Pancreas (tissue), 10 donors: ENCODE measurements around the gene MSI2. TPM values are rescaled to one million over a fixed set of nuclear protein-coding genes. Genes with fewer than 3 reads are reported as not detected.

ENCODE experiments used
- ATAC-seq, 4 donors: fragments of 200-7000 bp; cut with Tn5 transposase; one replicate each; pipeline versions ENCODE4 v1.8.0 to v1.9.1; 2020; ENCODE audit warnings: mild to moderate bottlenecking in 4 of 4, moderate library complexity in 4 of 4
- DNase-seq, 6 donors: peaks; one replicate each; pipeline ENCODE4 v3.0.0-alpha.2; 2020
- FAIRE-seq: peaks from 2 replicates; lab custom pipeline; 2012; peaks lifted over from hg19 to GRCh38; lab: Jason Lieb, UNC
- H3K27ac ChIP-seq, 4 donors: fragments of 200-600 bp; sonication (generic); 1 replicate in 3 of 4; 2 replicates in 1 of 4; pipeline versions ENCODE4 v1.5.0 to v1.8.0; 2020
- H3K27me3 ChIP-seq, 4 donors: fragments of 200-600 bp; one replicate each; pipeline ENCODE4 v1.8.0; 2021
- H3K36me3 ChIP-seq, 3 donors: fragments of 200-600 bp; sonication (generic) in 1 of 3; one replicate each; pipeline versions ENCODE4 v1.5.0 to v1.8.0; 2020 to 2021
- H3K4me1 ChIP-seq, 3 donors: fragments of 200-600 bp; one replicate each; pipeline ENCODE4 v1.8.0; 2021
- H3K4me3 ChIP-seq, 4 donors: fragments of 200-600 bp; sonication (generic) in 2 of 4; one replicate each; pipeline versions ENCODE4 v1.5.0 to v1.8.0; 2020 to 2021
- H3K9me3 ChIP-seq, 4 donors: fragments of 200-600 bp; one replicate each; pipeline ENCODE4 v1.8.0; 2021
- WGBS, 2 donors: extraction: QIAGEN DNeasy Blood & Tissue Kit; methylation state at CpG; one replicate each; pipeline ENCODE4 v1.1.7; 2013; 5-methylcytosine and 5-hydroxymethylcytosine counted together
- intact Hi-C, 3 donors: fragments of 100-400 bp; cut with DNase I; formaldehyde crosslinking; loops; one replicate each; pipeline versions ENCODE4 v1.11.1 to v1.14.2; 2022
- polyA plus RNA-seq, 2 donors: library from polyadenylated mRNA; stranded (reverse); fragments of 200-250 nt; gene quantifications; one replicate each; pipeline ENCODE4 v1.2.3, GENCODE V29; 2013
- total RNA-seq, 6 donors: library from RNA; stranded (reverse); fragmentation: NEBNext Ultra II Directional in 4 of 6; extraction: Animal tissue kit (Norgen Biotek cat#: 25700) in 4 of 6; gene quantifications; one replicate each; pipeline versions ENCODE4 v1.2.1 to v1.2.4, GENCODE V29; 2021 to 2023
- TF ChIP-seq, protein P1 (sequence below), 4 donors: fragments of 200-600 bp; sonication (generic) in 3 of 4; IDR thresholded peaks; one replicate each; pipeline versions ENCODE4 v1.5.0 to v1.8.0; 2021; ENCODE audit warnings: antibody characterized with exemption in 4 of 4
- donor health status: healthy with polysubstance abuse.
- donor health status: DM: no; HTN: no; CAD: no; lungs with moderate emphysema.
- donor health status: DM: no; HTN: no; CAD: no.
- donor health status: control.
- donor health status: control.
- donor health status: Bipolar disorder and iron deficiency.
- donor health status: DM: yes; HTN: yes; CAD: no.
- donor health status: DM: no; HTN: no; CAD: no.
- donor health status: DM: no; HTN: no; CAD: no.
- donor health status: DM: yes; HTN: yes; CAD: no.

The MSI2 gene
- total and polyA plus RNA-seq, 8 donors = 10.4 to 48.9 (median 30.1) TPM

DNA sequence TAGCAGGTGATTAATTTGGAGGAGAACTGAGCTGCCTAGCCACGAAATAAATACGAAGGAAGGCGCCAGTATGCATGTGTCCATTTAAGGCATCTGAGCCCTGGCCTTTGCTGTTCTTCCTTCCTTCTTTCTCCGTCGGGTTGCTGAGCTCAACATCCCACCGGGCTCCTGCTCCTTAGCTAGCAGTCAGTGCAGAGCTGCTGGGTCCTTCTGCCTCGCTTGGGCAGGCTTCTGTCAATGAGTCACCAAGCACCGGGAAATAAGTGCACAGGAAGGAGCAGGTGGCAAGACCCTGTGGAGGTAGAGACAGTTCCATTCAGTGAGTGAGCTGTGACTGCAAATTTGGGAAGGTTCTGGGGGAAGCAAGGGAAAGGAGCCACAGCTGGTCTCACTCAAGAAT is 368.1 kb downstream of the MSI2 start:
- intact Hi-C loops = no loop called here
- H3K27ac ChIP-seq = no peak overlapping the region
- H3K9me3 ChIP-seq = no peaks in the 10 kb centered on the region
- H3K4me1 ChIP-seq = no peaks in the 10 kb centered on the region
- ATAC-seq (peak in 2 of 4 donors; percentile 28 to 63), DNase-seq (no peak), FAIRE-seq (no peak)
- H3K27me3 ChIP-seq = no peaks in the 10 kb centered on the region
- 78 to 83% methylated on average over 8 of the region's 8 CpGs for WGBS, 2 donors
- no peaks in the 10 kb centered on the region for H3K36me3 ChIP-seq
- TF ChIP-seq, protein P1, sequence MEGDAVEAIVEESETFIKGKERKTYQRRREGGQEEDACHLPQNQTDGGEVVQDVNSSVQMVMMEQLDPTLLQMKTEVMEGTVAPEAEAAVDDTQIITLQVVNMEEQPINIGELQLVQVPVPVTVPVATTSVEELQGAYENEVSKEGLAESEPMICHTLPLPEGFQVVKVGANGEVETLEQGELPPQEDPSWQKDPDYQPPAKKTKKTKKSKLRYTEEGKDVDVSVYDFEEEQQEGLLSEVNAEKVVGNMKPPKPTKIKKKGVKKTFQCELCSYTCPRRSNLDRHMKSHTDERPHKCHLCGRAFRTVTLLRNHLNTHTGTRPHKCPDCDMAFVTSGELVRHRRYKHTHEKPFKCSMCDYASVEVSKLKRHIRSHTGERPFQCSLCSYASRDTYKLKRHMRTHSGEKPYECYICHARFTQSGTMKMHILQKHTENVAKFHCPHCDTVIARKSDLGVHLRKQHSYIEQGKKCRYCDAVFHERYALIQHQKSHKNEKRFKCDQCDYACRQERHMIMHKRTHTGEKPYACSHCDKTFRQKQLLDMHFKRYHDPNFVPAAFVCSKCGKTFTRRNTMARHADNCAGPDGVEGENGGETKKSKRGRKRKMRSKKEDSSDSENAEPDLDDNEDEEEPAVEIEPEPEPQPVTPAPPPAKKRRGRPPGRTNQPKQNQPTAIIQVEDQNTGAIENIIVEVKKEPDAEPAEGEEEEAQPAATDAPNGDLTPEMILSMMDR (IDR thresholded peaks at IDR 0.05) = no peak
- H3K4me3 ChIP-seq = no peak overlapping the region

DNA sequence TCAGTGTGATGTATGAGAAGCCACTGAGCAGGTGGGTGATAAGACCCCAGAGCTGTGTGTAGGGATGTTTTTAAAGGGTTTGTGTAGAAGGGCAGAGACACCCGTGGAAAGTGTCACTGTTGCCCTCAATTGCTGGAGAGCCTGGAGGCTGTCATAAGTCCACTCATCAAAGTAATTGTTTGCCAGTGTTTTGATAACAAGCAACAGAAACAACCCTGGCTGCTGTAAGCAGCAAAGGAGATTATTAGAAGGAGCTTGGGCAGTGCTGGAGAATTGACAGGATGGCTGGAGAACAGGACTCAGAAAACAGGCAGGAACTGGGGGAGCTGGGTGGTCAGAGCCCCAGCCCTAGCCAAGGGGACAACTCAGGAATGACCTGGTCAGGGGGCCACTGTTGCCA is 369.2 kb downstream of the MSI2 start:
- Histone ChIP-seq H3K27ac (no peak overlapping the region), H3K4me3 (no peak overlapping the region), H3K9me3 (no peaks in the 10 kb centered on the region), H3K4me1 (no peaks in the 10 kb centered on the region), H3K27me3 (no peaks in the 10 kb centered on the region), H3K36me3 (no peaks in the 10 kb centered on the region)
- 86 to 88% methylated on average over 1 of the region's 1 CpG for WGBS, 2 donors
- intact Hi-C loops = no loop called here
- TF ChIP-seq, protein P1 (IDR thresholded peaks at IDR 0.05) = no peak
- FAIRE-seq (no peak), ATAC-seq (no peak), DNase-seq (peak in 1 of 6 donors; percentile 6)

DNA sequence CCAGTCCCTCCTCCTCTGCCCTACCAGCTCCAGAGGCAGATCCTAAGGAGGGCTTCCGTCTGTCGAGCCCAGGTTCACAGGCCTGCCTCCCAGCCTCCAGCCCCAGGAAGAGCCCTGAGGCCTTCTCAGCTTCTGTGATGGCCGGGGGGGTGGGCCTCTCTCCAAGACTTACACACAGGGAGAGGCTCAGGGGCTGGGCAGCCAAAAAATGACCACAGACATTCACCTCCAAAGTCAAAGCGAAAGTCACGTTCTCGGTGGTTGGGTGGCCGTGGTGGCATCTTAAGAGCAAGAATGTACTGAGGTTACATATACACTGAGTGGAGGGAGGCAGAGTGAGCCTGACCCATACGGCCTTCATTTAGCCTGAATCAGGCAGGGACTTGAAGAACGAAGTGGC is 369.6 kb downstream of the MSI2 start:
- H3K9me3 ChIP-seq = no peaks in the 10 kb centered on the region
- H3K27ac ChIP-seq = no peak overlapping the region
- intact Hi-C loops = no loop called here
- ATAC-seq (no peak), FAIRE-seq (no peak), DNase-seq (peak in 1 of 6 donors; percentile 32)
- TF ChIP-seq, protein P1 (IDR thresholded peaks at IDR 0.05) = no peak
- H3K4me1 ChIP-seq = no peaks in the 10 kb centered on the region
- H3K36me3 ChIP-seq = no peaks in the 10 kb centered on the region
- H3K4me3 ChIP-seq = no peak overlapping the region
- no peaks in the 10 kb centered on the region for H3K27me3 ChIP-seq
- 92 to 96% methylated on average over 9 of the region's 9 CpGs for WGBS, 2 donors

DNA sequence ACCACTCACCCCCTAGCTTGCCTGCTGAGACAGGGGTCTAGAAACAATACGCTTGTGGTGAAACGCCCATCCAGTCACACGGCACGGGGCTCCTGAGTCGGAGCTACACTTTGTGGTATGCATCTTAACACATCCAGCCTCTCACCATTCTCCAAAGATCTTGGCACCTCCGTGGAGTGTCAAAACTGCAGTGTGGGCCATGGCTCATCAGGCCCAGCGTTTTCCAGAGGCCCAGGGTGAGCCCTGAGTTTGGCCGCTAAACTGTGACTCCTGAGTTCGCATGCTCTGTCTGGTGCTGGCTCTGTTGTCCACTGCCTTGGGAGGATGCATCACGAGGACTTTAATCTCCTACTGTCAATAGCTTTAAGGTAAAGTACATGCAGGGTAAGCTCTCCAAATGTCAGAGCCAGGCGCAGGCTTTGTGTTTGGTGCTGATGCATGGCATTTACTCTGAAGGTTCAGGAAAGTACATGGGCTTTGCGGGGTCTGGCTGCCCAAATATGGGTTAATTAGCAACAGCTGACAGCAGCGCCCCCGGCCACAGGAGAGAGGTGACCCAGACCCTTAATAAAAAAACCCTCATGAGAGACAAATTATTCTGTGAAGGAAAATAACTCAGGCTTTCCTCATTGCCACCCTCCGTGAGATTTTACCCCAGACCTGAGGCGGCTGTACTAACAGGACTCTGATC is 370.3 kb downstream of the MSI2 start:
- intact Hi-C loops = no loop called here
- H3K36me3 ChIP-seq = no peaks in the 10 kb centered on the region
- H3K27ac ChIP-seq = no peak overlapping the region
- H3K9me3 ChIP-seq = no peaks in the 10 kb centered on the region
- peak in 1 of 6 donors; percentile 13 for DNase-seq
- no peak for ATAC-seq
- H3K4me3 ChIP-seq = no peak overlapping the region
- TF ChIP-seq, protein P1 (IDR thresholded peaks at IDR 0.05) = no peak
- no peak for FAIRE-seq
- H3K27me3 ChIP-seq = no peaks in the 10 kb centered on the region
- 91 to 92% methylated on average over 16 of the region's 16 CpGs for WGBS, 2 donors
- H3K4me1 ChIP-seq = no peaks in the 10 kb centered on the region

DNA sequence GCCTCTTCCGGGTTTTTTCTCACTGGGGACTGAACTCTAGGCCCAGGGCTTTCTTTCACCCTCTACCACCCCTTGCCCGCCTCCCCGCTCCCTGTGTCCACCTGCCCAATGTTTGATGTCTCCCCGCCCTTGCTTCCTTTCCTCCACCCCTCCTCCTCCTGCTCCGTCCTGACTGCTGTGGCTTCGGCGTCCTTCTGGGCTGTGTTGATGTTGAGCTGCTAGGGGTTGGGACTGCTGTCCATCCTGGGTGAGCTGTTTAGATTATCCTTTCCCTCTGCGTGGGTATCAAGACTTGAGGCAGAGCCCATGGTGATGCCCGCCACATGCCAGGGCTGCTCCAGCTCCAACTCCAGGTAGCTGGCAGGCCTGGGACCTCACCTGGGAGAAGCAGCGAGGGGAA is 371.3 kb downstream of the MSI2 start:
- DNase-seq (peak in 1 of 6 donors; percentile 21), FAIRE-seq (no peak), ATAC-seq (no peak)
- TF ChIP-seq, protein P1 (IDR thresholded peaks at IDR 0.05) = no peak
- Histone ChIP-seq H3K27me3 (no peaks in the 10 kb centered on the region), H3K9me3 (no peaks in the 10 kb centered on the region), H3K4me1 (no peaks in the 10 kb centered on the region), H3K36me3 (no peaks in the 10 kb centered on the region), H3K27ac (no peak overlapping the region), H3K4me3 (no peak overlapping the region)
- 92 to 93% methylated on average over 10 of the region's 10 CpGs for WGBS, 2 donors
- intact Hi-C loops = no loop called here
